HG03196 (cell line): ENCODE data around the gene C9orf40.
A peak's percentile ranks its signal among the peaks of the same experiment; 100 is the strongest.

Experiments used
- ATAC-seq: cut with Tn5 transposase; IDR thresholded peaks from one replicate; pipeline ENCODE4 v1.9.1; 2021; ENCODE audit not compliant: unreplicated experiment

C9orf40 gene

GRCh38 chr9:74952201-74953151 lies at the start of gene C9orf40:
Gene C9orf40 (minus strand): TSS chr9:74952912. CDS start chr9:74952611, 301 bp downstream.
- peak; percentile 93 for ATAC-seq

- ATAC-seq: peak; percentile 77
These were observed 49.2 kb upstream of the C9orf40 start for GRCh38 chr9:75001719-75002421.

- peak; percentile 60 for ATAC-seq
These were observed 48.1 kb upstream of the C9orf40 start for GRCh38 chr9:75000835-75001234.

GRCh38 chr9:74985041-74985440 lies 32.3 kb upstream of the C9orf40 start:
- no peak for ATAC-seq

- no peak for ATAC-seq
These were observed 31.0 kb upstream of the C9orf40 start for GRCh38 chr9:74983709-74984108.

GRCh38 chr9:74979844-74980243 lies 27.1 kb upstream of the C9orf40 start:
- ATAC-seq: no peak

- ATAC-seq: no peak
These were observed 24.6 kb upstream of the C9orf40 start for GRCh38 chr9:74977287-74977686.

- ATAC-seq: no peak
These were observed 22.8 kb upstream of the C9orf40 start for GRCh38 chr9:74975538-74975937.

GRCh38 chr9:74974558-74974957 lies 21.8 kb upstream of the C9orf40 start:
- ATAC-seq: no peak

GRCh38 chr9:74973714-74974113 lies 21.0 kb upstream of the C9orf40 start:
- ATAC-seq: no peak

- ATAC-seq: no peak
These were observed 10.3 kb upstream of the C9orf40 start for GRCh38 chr9:74963056-74963455.

GRCh38 chr9:74961496-74961895 lies 8.8 kb upstream of the C9orf40 start:
- no peak for ATAC-seq

- no peak for ATAC-seq
These were observed 7.8 kb upstream of the C9orf40 start for GRCh38 chr9:74960561-74960960.

- no peak for ATAC-seq
These were observed 5.9 kb upstream of the C9orf40 start for GRCh38 chr9:74958587-74958986.

- ATAC-seq: no peak
These were observed 581 bp upstream of the C9orf40 start for GRCh38 chr9:74953235-74953751.

- peak; percentile 33 for ATAC-seq
These were observed 974 bp downstream of the C9orf40 start for GRCh38 chr9:74951725-74952151.

GRCh38 chr9:74951107-74951720 lies 1.5 kb downstream of the C9orf40 start:
- no peak for ATAC-seq

- no peak for ATAC-seq
These were observed 2.6 kb downstream of the C9orf40 start for GRCh38 chr9:74949859-74950855.

GRCh38 chr9:74948937-74949336 lies 3.8 kb downstream of the C9orf40 start:
- ATAC-seq: no peak

GRCh38 chr9:74946686-74947085 lies 6.0 kb downstream of the C9orf40 start:
- ATAC-seq: no peak
